ENCODE results near the gene CLDN9.

Gene CLDN9

DNA sequence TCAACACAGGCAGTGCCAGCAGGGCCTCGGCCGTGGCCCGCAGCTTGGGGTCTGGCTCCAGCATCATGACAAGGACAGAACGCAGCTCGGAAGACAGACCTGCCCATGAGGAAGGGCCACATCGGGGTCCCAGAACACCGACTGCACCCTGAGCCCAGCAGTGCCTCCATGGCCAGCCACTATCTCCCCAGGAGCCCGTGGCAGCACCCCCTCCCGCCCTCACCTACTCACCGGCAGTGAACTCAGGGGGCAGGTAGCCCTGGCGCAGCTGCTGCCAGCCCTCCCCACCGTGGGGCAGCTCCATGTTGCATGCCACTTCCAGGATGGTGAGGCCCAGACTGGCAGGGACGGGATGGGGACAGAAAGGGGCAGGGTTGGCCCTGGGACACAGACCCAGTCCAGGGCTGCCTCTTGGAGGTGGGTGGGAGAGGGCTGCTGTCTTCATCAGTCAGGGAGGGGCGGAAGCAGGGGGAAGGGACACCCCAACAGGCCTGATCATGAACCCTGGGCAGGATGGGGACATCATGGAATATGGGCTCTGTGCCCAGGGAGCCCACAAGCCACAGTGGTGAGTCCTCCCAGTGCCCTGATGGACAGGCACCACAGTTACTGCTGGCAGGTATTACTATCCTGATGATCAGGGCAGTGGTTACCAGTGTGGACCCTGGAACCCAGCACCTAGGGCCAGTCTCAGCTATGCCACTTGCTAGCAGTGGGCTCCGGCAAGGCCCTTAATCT lies 38.2 kb upstream of the CLDN9 start:
- no peak for DNase-seq (ENCODE audit: low read depth in 2 of 2, low spot score in 1 of 2)

DNA sequence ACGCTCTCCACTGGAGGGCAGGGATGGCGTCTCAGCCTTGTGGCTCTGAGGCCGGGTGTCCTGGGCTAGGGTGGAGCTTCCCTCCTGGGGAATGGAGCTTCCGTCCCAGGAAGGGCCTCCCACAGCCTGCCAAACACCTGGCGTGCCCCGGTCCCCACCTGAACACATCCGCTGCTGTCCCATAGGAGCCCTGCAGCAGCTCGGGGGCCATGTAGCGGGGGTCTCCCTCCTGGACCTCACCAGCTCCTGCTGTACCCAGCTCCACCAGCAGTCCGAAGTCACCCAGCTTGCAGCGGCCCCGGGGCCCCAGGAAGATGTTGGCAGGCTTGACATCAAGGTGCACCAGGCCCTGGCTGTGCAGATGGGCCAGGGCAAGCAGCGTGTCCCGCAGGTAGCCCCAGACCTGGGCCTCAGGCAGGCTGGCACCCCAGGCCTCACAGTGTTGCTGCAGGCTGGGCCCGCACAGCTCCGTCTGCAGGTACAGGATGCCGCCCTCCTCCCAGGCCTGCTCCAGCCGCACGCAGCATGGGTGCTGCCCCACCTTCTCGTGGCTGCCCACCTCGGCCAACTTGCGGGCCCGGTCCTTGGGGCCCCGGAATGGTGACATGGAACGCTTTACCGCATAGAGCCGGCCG lies 37.4 kb upstream of the CLDN9 start:
- no peak for DNase-seq (ENCODE audit: low read depth in 2 of 2, low spot score in 1 of 2)

DNA sequence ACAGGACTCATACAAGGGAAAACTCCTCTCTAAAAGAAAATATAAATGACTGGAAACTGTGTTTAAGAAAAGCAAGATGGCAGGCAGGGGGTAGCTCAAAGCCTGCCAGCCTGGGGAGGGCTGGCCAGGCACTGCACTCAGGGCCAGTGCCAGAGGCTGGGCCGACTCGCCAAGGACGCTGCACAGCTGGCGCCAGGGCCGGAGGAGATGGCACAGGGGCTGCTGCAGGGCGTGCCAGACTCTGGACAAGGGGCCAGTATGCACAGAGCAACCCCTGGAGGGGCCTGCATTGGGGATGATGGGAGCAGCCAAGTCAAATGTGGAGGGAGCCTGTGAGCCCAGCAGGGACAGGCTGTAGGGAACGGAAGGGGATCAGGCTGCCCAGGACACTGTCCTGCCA lies 36.5 kb upstream of the CLDN9 start:
- no peak for DNase-seq (ENCODE audit: low read depth in 2 of 2, low spot score in 1 of 2)

DNA sequence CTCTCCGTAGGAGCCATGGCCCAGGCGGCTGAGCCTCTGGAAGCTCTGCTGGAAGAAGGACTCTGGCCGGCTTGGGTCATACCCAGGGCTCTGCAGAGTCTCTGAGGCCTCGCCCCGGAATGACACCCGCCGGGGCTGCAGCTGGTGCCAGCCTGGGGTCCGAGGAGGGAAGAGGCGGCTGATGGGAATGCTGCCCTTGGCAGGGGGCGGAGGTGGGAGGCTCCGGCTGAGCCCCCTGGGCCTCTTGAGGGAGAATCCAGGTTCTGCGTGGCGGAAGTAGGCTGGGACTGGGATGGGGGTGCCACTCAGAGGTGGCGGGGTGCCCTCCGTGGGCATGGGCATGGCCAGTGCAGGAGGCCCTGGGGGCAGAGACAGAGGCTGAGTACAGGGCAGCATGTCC lies 36.0 kb upstream of the CLDN9 start:
- no peak for DNase-seq (ENCODE audit: low read depth in 2 of 2, low spot score in 1 of 2)

DNA sequence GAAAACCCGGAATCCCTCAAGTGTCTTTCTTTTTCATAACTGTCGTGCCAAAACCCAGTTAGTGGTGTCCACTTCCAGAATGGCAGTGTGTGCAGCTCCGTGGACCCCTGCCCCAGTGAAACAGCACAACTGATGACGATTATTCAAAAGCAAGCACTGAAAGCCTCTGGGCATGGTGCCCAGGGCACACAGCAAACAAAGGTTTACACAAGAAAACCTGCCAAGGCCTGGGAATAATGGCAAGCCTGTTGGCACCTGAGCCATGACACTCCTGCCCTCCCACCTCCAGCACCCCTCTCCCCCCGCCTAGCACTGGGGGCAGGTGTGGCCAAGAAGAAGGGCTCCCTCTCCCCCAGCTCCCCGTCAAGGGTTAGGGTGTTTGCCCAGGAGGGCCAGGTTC lies 35.3 kb upstream of the CLDN9 start:
- DNase-seq (ENCODE audit: low read depth in 2 of 2, low spot score in 1 of 2) = no peak

DNA sequence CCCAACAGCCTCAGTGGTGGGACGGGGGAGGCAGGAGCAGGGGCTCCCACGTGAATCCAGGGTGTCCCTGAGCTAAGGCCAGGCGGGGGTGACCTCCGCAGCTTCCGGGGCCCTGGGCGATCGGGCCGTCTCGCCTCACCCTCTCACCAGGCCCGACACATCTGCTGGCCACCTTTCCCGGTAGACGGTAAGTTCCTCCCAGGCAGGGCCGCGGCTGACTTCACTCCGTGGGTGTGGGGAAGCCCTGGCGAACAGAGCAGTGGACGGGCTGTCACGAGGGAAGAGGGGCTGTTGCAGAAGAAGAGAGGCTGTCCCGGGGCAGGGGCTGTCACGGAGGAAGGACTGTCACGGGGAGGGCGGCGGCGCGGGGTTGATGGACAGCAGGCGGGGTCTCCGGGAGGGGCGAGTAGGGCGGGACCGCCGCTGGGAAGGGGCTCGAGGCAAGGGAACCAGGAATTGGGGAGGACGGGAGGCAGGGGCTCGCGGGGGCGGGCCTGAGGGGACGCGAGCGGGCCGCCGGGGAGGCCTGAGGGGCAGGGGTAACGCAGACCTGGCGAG lies 33.0 kb upstream of the CLDN9 start:
- DNase-seq (ENCODE audit: low read depth in 2 of 2, low spot score in 1 of 2) = no peak

DNA sequence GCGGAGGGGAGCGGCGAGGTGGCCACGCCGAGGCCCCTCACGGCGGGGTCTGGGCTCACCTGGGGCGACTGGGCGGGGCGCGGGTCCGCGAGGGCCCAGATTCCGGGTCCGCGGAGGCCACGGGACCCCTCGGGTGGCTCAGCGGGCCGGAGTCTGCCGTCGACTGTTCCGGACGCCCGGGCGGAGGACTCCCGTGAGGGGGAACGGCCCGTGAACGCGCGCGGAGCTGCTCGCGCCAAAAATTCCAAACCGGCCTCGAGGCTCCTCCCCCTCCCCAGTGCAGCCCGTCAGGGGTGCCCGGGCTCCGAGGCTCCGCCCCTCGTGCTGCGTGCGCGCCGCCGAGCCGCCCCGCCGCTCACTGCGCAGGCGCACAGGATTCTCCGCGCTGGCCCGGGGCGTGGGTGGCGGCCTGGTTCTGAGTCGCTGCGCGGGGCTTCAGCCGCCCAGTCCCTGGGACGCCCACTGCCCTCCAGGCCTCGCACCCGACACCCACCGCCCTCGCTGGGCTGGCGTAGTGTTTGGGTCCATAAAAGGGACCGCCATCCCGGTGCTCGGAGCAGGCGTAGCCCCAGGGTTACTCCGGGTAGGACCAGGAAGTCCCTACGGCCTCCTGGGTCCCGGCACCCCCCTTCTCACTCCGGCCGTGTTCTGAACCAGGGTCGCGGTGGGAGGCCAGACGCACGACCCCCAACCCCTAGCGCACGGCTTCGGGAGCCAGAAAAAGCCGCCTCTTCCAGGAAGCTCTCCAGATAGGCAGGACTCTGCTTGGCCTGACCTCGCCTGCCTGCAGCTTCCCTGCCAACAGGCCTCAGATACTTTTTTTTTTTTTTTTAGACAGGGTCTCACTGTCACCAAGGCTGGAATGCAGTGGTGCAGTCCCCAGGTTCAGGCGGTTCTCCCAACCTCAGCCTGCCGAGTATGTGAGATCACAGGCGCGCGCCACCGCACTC lies 32.2 kb upstream of the CLDN9 start, which contains the start of gene PKMYT1:
Gene PKMYT1, minus strand, starts transcription at position 220 of the 950 bp plus-strand sequence. CDS start 789 bp downstream, outside the sequence.
- DNase-seq (ENCODE audit: low read depth in 2 of 2, low spot score in 1 of 2) = peak; percentile 91

DNA sequence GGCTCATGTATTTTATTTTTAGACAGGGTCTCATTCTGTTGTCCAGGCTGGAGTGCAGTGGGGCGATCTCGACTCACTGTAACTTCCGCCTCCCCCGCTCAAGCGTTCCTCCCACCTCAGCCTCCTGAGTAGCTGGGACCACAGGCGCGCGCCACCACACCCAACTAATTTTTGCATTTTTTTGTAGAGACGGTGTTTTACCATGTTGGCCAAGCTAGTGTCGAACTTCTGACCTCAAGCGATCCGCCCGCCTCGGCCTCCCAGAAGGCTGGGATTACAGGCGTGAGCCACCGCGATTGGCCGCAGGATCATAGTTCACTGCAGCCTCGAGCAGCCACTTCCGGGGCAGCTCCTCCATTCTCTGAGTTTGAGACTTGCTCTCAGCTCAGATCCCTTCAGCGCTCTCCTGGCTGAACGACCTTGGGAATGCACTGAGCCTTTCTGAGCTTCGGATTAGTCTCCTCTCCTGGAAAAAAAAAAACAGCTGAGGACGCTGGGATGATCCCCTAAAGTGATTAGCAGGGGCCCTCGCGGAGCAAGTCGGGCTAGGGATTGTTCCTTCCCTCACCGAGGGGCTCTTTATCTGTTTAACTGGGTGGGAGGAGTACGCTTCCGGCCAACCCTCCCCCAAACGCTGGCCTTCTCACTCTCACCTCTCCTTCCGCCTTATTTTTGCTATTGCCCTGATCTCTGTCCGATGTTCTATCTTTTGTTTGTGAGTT lies 31.4 kb upstream of the CLDN9 start:
- no peak for DNase-seq (ENCODE audit: low read depth in 2 of 2, low spot score in 1 of 2)

DNA sequence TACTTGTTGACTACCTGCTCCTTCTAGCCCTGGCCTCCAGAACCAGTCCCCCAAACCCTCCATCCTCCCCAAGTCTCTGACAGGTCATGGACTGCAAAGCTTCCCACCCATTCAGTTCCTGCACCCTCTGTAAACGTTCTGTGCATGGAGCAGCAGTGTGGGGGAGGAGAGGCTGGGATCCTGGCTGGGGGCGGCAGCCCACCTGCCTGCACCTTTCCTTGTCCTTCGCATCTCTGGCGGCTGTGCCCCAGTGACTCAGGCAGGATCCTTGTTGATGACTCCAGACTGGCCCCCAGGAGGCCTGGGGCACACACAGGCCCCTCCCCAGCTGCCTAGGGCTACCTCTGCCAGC lies 30.8 kb upstream of the CLDN9 start:
- DNase-seq (ENCODE audit: low read depth in 2 of 2, low spot score in 1 of 2) = no peak

DNA sequence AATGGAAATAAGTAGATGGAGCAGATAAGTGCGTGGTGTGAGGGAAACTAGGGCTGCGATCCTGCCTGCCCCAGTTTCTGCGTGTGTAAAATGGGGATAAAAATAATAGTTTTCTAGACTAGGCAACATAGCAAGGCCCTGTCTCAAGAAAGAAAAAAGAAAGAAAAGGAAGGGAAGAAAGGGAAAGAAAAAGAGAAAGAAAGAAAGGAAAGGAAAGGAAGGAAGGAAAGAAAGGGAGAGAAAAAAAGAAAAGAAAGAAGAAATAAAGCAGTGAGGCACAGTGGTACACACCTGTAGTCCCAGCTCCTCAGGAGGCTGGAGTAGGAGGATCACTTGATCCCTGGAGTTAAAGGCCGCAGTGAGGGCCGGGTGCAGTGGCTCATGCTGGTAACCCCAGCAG lies 30.3 kb upstream of the CLDN9 start:
- DNase-seq (ENCODE audit: low read depth in 2 of 2, low spot score in 1 of 2) = no peak

DNA sequence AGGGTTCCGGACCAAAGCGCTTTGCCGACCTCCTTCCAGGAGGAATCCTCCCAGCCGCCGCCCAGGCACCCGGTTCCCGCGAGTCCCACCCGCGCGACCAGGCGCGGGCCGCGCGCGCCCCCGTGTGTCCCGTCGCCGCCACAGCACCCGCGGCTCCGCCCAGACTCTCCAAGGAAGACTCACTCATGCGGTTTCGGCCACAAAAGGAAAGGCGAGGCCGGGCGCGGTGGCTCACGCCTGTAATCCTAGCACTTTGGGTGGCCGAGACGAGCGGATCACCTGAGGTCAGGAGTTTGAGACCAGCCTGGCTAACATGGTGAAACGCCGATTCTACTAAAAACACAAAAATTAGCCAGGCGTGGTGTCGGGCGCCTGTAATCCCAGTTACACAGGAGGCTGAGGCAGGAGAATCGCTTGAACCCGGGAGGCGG lies 29.0 kb upstream of the CLDN9 start:
- DNase-seq (ENCODE audit: low read depth in 2 of 2, low spot score in 1 of 2) = peak; percentile 46 to 52

DNA sequence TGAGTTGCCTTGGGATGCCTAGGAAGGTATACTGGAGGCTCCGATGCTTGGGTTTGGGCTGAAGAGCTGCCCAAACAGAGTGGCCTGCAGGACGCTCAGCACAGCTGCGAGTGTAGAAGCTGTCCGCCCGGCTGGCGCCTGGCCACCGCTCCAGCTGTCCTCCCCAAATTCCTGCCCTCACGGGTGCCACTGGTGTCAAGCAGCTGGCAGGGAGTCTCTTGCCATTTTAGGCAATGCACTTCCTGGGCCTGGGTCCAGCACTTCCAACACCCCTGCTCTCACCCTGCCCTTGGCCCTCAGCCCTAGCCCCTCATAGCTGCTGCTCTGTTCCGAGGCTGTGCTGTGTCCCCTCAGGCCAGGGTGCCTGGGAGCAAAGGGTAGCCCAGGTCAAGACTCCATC lies 27.3 kb upstream of the CLDN9 start:
- no peak for DNase-seq (ENCODE audit: low read depth in 2 of 2, low spot score in 1 of 2)

DNA sequence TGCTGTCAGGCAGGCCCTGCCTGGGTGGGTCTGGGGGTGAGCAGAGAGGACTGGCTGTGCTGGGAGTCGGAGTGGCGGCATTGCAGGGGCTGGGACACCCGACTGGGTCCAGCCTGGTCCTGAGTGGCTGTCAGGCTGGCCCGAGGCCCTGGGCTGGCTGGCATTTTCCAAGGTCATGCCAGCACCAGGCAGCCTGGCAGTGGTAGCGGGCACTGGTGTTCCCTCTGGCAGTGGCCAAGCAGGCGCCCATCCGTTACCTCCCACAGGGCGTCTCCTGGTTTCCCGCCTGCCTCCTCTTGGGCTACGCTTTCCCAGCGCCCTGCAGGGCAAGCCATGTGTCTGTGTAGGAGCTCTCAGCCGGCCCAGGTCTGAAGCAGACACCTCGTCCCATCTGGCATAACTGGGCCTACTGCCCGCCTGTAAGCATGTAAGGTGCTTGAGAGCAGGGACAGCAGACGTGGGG lies 26.8 kb upstream of the CLDN9 start:
- DNase-seq (ENCODE audit: low read depth in 2 of 2, low spot score in 1 of 2) = no peak

DNA sequence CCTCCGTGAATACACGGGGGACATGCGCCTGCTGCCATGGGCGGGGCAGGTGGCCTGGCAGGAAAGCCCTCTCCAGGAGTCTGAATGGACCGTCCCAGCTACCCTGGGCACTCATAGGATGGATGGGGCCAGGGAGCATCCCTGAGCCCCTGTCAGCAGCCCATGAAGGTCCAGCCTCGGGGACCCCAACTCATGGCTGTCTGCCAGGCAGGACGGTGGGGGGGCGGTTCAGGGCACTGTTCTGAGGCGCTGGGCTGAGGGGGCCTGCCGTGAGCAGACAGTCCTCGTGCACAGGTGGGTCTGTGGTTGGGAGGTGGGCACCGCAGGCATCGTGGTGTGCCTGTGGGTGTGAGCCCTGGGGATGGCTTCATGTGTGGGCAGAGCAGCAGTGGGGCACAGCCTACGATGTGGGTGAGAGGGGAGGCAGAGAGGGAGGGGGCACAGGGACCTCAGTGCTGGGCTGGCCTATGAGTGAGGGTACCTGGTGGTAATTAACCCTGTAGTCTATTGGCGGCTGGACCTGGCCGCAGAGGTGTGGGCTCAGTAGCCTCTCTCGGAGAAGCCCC lies 26.0 kb upstream of the CLDN9 start:
- DNase-seq (ENCODE audit: low read depth in 2 of 2, low spot score in 1 of 2) = no peak

DNA sequence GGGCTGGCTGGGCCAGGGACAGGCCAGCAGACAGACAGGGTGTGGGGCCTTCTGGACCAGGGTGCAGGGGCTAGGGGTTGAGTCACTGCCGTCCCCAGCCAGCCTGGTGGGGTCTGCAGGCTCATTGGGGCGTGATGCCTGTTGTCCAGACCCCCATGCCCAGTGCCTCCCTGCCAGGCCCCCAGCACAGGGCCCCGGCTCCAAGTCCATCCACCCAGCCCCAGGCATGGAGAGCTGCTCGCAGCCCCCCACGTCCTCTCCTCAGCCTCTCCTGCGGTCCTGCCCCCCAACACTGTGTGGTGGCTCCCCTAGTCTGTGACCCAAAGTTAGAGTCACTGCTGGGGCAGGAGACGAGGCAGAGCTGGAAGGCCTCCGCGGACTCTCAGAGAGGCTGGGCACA lies 25.4 kb upstream of the CLDN9 start:
- no peak for DNase-seq (ENCODE audit: low read depth in 2 of 2, low spot score in 1 of 2)

DNA sequence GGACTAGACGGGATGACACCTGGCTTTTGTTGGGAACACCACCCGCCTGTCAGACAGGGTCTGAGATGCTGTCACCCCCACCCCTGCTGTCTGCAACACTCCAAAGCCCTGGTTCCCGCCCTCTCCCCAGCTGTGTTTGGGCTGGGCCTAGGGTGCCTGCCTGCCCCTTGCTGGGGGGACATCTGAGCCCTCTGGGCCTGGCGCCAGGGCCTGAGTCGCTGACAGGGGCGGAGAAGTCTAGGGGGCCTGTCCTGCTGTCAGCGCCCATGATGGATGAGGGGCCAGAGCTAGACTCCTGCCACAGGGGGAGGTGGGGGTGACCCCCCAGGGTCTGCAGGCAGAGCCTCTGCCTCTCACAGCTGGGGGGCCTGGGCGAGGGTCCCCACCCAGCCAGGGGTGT lies 24.9 kb upstream of the CLDN9 start:
- no peak for DNase-seq (ENCODE audit: low read depth in 2 of 2, low spot score in 1 of 2)

DNA sequence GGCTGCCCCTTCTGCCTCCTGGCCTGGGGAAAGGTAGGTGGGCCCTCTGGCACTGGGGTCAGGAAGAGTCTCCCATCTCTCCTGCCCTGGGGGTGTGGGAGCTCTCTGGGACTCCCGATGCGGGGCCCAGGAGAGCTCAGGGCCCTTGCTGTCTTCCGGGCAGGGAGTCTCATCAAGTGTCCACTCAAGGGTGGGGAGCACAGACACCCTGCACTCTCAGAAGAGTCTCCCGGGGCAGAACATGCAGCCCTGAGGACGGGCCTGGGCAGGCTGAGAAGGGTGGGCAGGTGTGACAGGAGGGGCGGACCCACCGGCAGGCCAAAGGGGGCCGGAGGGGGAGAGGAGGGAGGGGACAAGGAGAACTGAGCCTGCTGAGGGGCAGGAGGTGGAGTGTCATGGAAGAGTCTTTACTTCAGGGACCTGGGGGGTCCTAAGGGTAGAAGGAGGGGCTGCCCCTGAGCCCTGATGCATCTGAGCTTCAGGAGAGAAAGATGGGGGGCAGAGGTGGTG lies 24.1 kb upstream of the CLDN9 start:
- no peak for DNase-seq (ENCODE audit: low read depth in 2 of 2, low spot score in 1 of 2)

DNA sequence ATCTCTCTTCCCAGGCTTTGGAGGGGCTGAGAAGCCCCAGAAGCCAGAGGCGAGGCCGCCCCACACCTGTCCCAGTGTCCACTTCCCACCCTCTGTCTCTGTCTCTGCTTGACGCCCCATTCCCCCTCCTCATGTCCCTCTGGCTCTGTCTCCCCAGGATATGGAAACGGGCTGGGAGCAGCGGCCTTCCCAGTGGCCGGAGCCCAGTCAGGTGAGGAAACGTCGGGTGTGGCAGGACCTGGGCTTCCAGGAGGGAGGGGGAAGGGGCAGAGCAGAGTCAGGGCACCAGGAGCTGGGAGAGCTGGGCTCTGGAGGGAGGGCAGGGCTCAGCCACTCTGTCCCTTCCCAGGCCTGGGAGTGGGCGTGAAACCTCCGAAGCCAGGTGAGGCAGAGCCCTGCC lies 21.8 kb upstream of the CLDN9 start:
- DNase-seq (ENCODE audit: low read depth in 2 of 2, low spot score in 1 of 2) = no peak

DNA sequence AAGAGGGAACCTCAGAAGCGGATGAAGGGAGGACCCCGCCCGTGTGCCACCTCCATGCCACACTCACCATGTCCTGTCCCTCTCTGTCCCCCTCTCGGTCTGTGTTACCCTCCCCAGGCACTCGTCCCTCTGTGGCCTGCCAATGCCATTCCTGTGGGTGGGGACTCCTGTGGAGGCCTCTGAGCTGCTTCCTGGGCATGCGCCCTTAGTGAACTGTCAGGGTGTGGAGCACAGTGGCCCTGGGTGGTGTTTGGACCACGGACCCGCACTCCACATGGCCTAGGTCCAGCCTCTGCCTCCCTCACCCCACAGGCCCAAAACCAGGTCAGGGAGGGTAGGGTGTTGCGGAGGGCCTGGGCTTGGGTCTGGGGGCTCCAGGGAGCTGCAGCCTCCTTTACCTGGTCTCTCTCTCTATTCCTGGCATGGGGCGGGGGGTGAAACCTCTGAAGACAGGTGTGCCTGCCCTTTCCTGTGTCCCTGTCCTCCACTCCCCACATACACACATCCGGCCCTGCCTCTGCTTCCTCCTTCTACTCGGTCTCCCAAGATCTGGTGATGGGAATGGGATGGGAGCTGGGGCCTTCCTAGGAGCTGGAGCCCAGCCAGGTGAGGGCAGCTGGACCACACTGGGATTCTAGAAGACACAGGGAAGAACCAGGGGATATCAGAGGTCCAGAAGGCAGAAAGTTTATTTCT lies 21.0 kb upstream of the CLDN9 start:
- no peak for DNase-seq (ENCODE audit: low read depth in 2 of 2, low spot score in 1 of 2)
